ENCODE measurements around the gene LRRC41.

- TF ChIP-seq POLR2A (IDR thresholded peaks at IDR 0.05): no peak
- TF ChIP-seq CTCF (IDR thresholded peaks at IDR 0.05): no peak
Observed at GRCh38 chr1:46309401-46310159, 6.2 kb upstream of the LRRC41 start.

Data from breast epithelium (tissue), 3 donors.